KBM-7 (cell line): ENCODE measurements around the gene FILIP1L.

Experiments used
- DNase-seq: peaks from one replicate; pipeline ENCODE4 v3.0.0-alpha.2; 2015
- in situ Hi-C: fragments of 300-500 bp; cut with MboI; formaldehyde crosslinking; loops from 2 replicates; pipeline ENCODE4 v1.14.3; 2020; ENCODE audit warnings: low sequenced_read_pairs, low pct_unique_long_range_greater_than_20kb, mixed read lengths

Gene FILIP1L

GRCh38 chr3:100029689-100030088, 84.6 kb downstream of the FILIP1L start:
- DNase-seq = no peak
- in situ Hi-C loops = no loop called here

- in situ Hi-C loops = no loop called here
- DNase-seq = no peak
Measured at GRCh38 chr3:100029052-100029451, 85.2 kb downstream of the FILIP1L start.

GRCh38 chr3:100027321-100027720, 87.0 kb downstream of the FILIP1L start:
- no peak for DNase-seq
- in situ Hi-C loops = no loop called here

- in situ Hi-C loops = no loop called here
- DNase-seq = no peak
Measured at GRCh38 chr3:100024520-100025303, 89.6 kb downstream of the FILIP1L start.

GRCh38 chr3:100023595-100023994, 90.7 kb downstream of the FILIP1L start:
- no peak for DNase-seq
- in situ Hi-C loops = no loop called here

GRCh38 chr3:100023150-100023549, 91.2 kb downstream of the FILIP1L start:
- in situ Hi-C loops = no loop called here
- no peak for DNase-seq

- in situ Hi-C loops = no loop called here
- DNase-seq = no peak
Measured at GRCh38 chr3:100022506-100022905, 91.8 kb downstream of the FILIP1L start.

GRCh38 chr3:100020876-100021644, 93.2 kb downstream of the FILIP1L start:
- in situ Hi-C loops = no loop called here

GRCh38 chr3:100019719-100020118, 94.6 kb downstream of the FILIP1L start:
- in situ Hi-C loops = no loop called here
- no peak for DNase-seq

More at GRCh38 chr3:100020876-100021644, 93.2 kb downstream of the FILIP1L start:
- no peak for DNase-seq

GRCh38 chr3:100018806-100019205, 95.5 kb downstream of the FILIP1L start:
- in situ Hi-C loops = no loop called here

GRCh38 chr3:100010087-100010417, 104.2 kb downstream of the FILIP1L start:
- no peak for DNase-seq
- in situ Hi-C loops = no loop called here

More at GRCh38 chr3:100018806-100019205, 95.5 kb downstream of the FILIP1L start:
- no peak for DNase-seq

GRCh38 chr3:100009276-100010086, 104.8 kb downstream of the FILIP1L start:
- in situ Hi-C loops = no loop called here
- no peak for DNase-seq

GRCh38 chr3:100008081-100008698, 106.1 kb downstream of the FILIP1L start:
- in situ Hi-C loops = no loop called here
- no peak for DNase-seq

- DNase-seq = no peak
- in situ Hi-C loops = no loop called here
Measured at GRCh38 chr3:100007313-100007712, 107.0 kb downstream of the FILIP1L start.

GRCh38 chr3:100006570-100007271, 107.6 kb downstream of the FILIP1L start:
- in situ Hi-C loops = no loop called here
- DNase-seq = no peak

GRCh38 chr3:100005665-100006393, 108.5 kb downstream of the FILIP1L start:
- DNase-seq = no peak
- in situ Hi-C loops = no loop called here

- in situ Hi-C loops = no loop called here
- no peak for DNase-seq
Measured at GRCh38 chr3:100004931-100005330, 109.4 kb downstream of the FILIP1L start.
